Measurements from ENCODE around the gene NRROS. TPM values are rescaled to one million over a fixed set of nuclear protein-coding genes. Genes with fewer than 3 reads are reported as not detected.

NRROS gene
- total and polyA plus RNA-seq, 8 donors, result 4.8 to 21.8 (median 7.6) TPM

DNA sequence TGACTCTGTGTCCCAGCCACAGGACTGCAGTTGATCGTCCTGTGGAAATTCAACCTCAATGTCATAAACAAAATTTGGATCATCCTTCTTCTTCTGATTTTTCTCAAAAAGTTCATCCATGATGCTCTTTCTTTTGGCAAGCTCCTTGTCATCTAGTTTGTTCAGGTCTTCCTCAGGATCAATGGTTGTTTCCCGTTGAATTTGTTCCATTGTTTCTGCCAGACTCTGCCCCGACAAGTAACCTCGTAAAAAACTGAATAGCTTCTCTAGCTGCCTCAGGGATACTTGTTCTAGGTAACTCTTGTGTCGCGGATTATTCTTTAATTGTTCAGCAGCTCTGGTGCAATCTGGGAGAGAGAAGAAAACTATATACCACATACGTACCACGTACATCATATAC lies 68.1 kb downstream of the NRROS start:
- no peaks in the 10 kb centered on the region for H3K27me3 ChIP-seq
- intact Hi-C loops (cut with DNase I), result no loop called here
- ATAC-seq (no peak), DNase-seq (no peak)
- H3K27ac ChIP-seq, result no peak overlapping the region
- TF ChIP-seq, protein P1, sequence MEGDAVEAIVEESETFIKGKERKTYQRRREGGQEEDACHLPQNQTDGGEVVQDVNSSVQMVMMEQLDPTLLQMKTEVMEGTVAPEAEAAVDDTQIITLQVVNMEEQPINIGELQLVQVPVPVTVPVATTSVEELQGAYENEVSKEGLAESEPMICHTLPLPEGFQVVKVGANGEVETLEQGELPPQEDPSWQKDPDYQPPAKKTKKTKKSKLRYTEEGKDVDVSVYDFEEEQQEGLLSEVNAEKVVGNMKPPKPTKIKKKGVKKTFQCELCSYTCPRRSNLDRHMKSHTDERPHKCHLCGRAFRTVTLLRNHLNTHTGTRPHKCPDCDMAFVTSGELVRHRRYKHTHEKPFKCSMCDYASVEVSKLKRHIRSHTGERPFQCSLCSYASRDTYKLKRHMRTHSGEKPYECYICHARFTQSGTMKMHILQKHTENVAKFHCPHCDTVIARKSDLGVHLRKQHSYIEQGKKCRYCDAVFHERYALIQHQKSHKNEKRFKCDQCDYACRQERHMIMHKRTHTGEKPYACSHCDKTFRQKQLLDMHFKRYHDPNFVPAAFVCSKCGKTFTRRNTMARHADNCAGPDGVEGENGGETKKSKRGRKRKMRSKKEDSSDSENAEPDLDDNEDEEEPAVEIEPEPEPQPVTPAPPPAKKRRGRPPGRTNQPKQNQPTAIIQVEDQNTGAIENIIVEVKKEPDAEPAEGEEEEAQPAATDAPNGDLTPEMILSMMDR (IDR thresholded peaks at IDR 0.05), result no peak
- H3K36me3 ChIP-seq, result no peaks in the 10 kb centered on the region
- H3K4me1 ChIP-seq, result peaks cover 0 to 27% of the 10 kb centered on the region in 2 donors
- no peak overlapping the region for H3K4me3 ChIP-seq
- H3K9me3 ChIP-seq, result no peaks in the 10 kb centered on the region

DNA sequence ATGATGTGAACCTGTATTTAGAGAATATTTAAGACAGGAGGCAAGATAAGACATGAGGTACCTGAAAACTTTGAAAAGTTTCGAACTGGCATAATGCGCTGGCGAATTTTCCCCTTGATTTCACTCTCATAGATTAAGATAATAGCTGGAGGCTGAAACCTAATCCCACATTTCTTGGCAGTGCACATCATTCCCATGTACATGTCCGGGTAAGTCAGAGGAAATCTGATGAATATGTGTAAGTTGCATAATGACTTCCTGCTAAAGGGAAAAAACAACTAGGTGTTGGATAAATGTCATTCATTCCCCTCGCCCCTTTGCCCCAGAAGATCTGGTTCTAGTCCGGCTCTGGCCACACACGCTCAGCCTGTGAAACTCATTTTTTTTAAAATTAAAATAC lies 69.0 kb downstream of the NRROS start:
- Histone ChIP-seq H3K4me3 (no peak overlapping the region), H3K4me1 (peaks cover 6 to 36% of the 10 kb centered on the region in 2 donors), H3K9me3 (no peaks in the 10 kb centered on the region), H3K36me3 (no peaks in the 10 kb centered on the region), H3K27me3 (no peaks in the 10 kb centered on the region), H3K27ac (no peak overlapping the region)
- intact Hi-C loops (cut with DNase I), result no loop called here
- DNase-seq, result no peak
- TF ChIP-seq, protein P1 (IDR thresholded peaks at IDR 0.05), result no peak
- no peak for ATAC-seq

Other genes with a start within 250 kb of the NRROS start
- 10 to 100 TPM; 42.5 to 56.3 TPM for gene UBXN7, start 207.3 kb upstream of the NRROS start, total RNA-seq
- 10 to 100 TPM; 35.2 to 43.4 (median 37.5) TPM for gene UBXN7, start 207.3 kb upstream of the NRROS start, polyA plus RNA-seq (ENCODE audit: insufficient read length in 6 of 6)
- 10 to 100 TPM; 22.8 to 30.0 TPM for gene RNF168, start 135.9 kb upstream of the NRROS start, total RNA-seq
- 10 to 100 TPM; 18.1 to 19.6 (median 18.6) TPM for gene RNF168, start 135.9 kb upstream of the NRROS start, polyA plus RNA-seq (ENCODE audit: insufficient read length in 6 of 6)
- not detected for gene SMCO1, start 124.3 kb upstream of the NRROS start, total RNA-seq
- gene SMCO1, start 124.3 kb upstream of the NRROS start, polyA plus RNA-seq (ENCODE audit: insufficient read length in 6 of 6), result under 1 TPM in 1 of 6 donors, not detected in 5; 0.07 TPM
- gene WDR53, start 71.1 kb upstream of the NRROS start, total RNA-seq, result 10 to 100 TPM; 10.2 to 10.7 TPM
- 10 to 100 TPM; 12.8 to 21.8 (median 17.6) TPM for gene WDR53, start 71.1 kb upstream of the NRROS start, polyA plus RNA-seq (ENCODE audit: insufficient read length in 6 of 6)
- 10 to 100 TPM in 1 of 2 donors, 1 to 10 TPM in 1; 8.2 to 10.0 TPM for gene FBXO45, start 71.0 kb upstream of the NRROS start, total RNA-seq
- gene FBXO45, start 71.0 kb upstream of the NRROS start, polyA plus RNA-seq (ENCODE audit: insufficient read length in 6 of 6), result 10 to 100 TPM; 14.1 to 17.1 (median 15.4) TPM
- 1 to 10 TPM; 3.1 TPM for gene CEP19, start 72.6 kb downstream of the NRROS start, total RNA-seq
- gene CEP19, start 72.6 kb downstream of the NRROS start, polyA plus RNA-seq (ENCODE audit: insufficient read length in 6 of 6), result 1 to 10 TPM; 3.0 to 4.7 (median 3.8) TPM
- 10 to 100 TPM; 21.7 to 21.9 TPM for gene PIGX, start 72.7 kb downstream of the NRROS start, total RNA-seq
- gene PIGX, start 72.7 kb downstream of the NRROS start, polyA plus RNA-seq (ENCODE audit: insufficient read length in 6 of 6), result 10 to 100 TPM; 20.1 to 28.2 (median 22.5) TPM
- gene PAK2, start 100.2 kb downstream of the NRROS start, total RNA-seq, result 10 to 100 TPM; 71.6 to 87.1 TPM
- 10 to 100 TPM; 62.8 to 79.7 (median 76.9) TPM for gene PAK2, start 100.2 kb downstream of the NRROS start, polyA plus RNA-seq (ENCODE audit: insufficient read length in 6 of 6)
- 10 to 100 TPM; 26.9 to 29.9 TPM for gene SENP5, start 228.2 kb downstream of the NRROS start, total RNA-seq
- gene SENP5, start 228.2 kb downstream of the NRROS start, polyA plus RNA-seq (ENCODE audit: insufficient read length in 6 of 6), result 10 to 100 TPM; 25.2 to 43.8 (median 31.0) TPM

All from left lung (tissue), 10 donors.